Measurements from ENCODE around the gene ABCB6. TPM values are rescaled to one million over a fixed set of nuclear protein-coding genes. Genes with fewer than 3 reads are reported as not detected.

Gene ABCB6
- total and polyA plus RNA-seq, 7 donors = 24.4 to 64.9 (median 42.2) TPM

GRCh38 chr2:219169930-219170654, 48.7 kb downstream of the ABCB6 start, which contains the start of gene SLC23A3:
Gene SLC23A3 (minus strand): TSS chr2:219170029. CDS start chr2:219169984, 45 bp downstream.
- WGBS, 3 donors = 88 to 90% (median 89%) methylated on average over 10 of the region's 10 CpGs
- Histone ChIP-seq H3K27me3 (ENCODE audit: insufficient read depth in 3 of 3, low read length in 2 of 3) (no peaks in the 10 kb centered on the region), H3K36me3 (ENCODE audit: insufficient read depth in 1 of 2, low read depth in 1 of 2) (peaks cover 0 to 31% of the 10 kb centered on the region in 2 donors), H3K4me1 (peaks cover 32% of the 10 kb centered on the region), H3K4me3 (no peak within 1 kb of the TSS), H3K27ac (peak within 1 kb of the TSS; percentile 75), H3K9me3 (no peaks in the 10 kb centered on the region)
- ATAC-seq (no peak), DNase-seq (no peak)
- no peak for TF ChIP-seq CTCF (IDR thresholded peaks at IDR 0.05)
- intact Hi-C loops (cut with DNase I) = loop anchor here (10.0 kb wide), 5 partner anchors 195 to 775 kb away; partner anchors contain the start of genes CHPF (in 1 of the 2), CTDSP1 (in 1 of the 2), DNPEP (in 1 of the 2) and TMEM198 (in 1 of the 2)

GRCh38 chr2:219168932-219169331, 49.8 kb downstream of the ABCB6 start:
- H3K27ac ChIP-seq = no peak overlapping the region
- no peaks in the 10 kb centered on the region for H3K9me3 ChIP-seq
- intact Hi-C loops (cut with DNase I) = loop anchor here in 1 of 2 donors (10.0 kb wide), 2 partner anchors 216 to 366 kb away; partner anchors contain the start of gene DNPEP
- no peak overlapping the region for H3K4me3 ChIP-seq
- no peak for TF ChIP-seq CTCF (IDR thresholded peaks at IDR 0.05)
- ATAC-seq = no peak
- peaks cover 0 to 19% of the 10 kb centered on the region in 2 donors for H3K36me3 ChIP-seq (ENCODE audit: insufficient read depth in 1 of 2, low read depth in 1 of 2)
- H3K4me1 ChIP-seq = peaks cover 20% of the 10 kb centered on the region
- DNase-seq = no peak
- no peaks in the 10 kb centered on the region for H3K27me3 ChIP-seq (ENCODE audit: insufficient read depth in 3 of 3, low read length in 2 of 3)

DNA sequence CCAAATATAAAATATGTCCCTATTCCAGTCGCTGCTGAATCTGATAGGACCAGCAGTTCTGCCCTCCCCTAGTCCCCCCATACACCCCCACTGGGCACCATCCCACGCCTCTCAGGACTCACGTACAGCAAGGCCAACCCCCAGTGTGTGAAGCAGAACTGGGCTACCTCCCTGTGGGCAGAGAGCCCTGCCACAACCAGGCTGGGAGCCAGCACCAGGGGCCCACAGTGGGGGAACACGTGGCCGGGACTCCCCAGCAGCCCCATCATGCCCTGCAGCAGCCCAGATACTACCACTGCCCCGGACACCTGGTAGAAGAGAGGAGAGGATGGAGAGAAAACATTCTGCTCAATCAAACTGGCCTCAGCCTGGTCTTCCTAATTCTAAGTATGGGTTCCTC, 50.2 kb downstream of the ABCB6 start:
- TF ChIP-seq CTCF (IDR thresholded peaks at IDR 0.05) = no peak
- no peak for DNase-seq
- 66 to 67% (median 66%) methylated on average over 5 to 6 of the region's 6 CpGs for WGBS, 3 donors
- peaks cover 0 to 15% of the 10 kb centered on the region in 2 donors for H3K36me3 ChIP-seq (ENCODE audit: insufficient read depth in 1 of 2, low read depth in 1 of 2)
- no peaks in the 10 kb centered on the region for H3K27me3 ChIP-seq (ENCODE audit: insufficient read depth in 3 of 3, low read length in 2 of 3)
- H3K27ac ChIP-seq = no peak overlapping the region
- ATAC-seq = no peak
- intact Hi-C loops (cut with DNase I) = loop anchor here in 1 of 2 donors (10.0 kb wide), 2 partner anchors 216 to 366 kb away; partner anchors contain the start of gene DNPEP
- peaks cover 20% of the 10 kb centered on the region for H3K4me1 ChIP-seq
- no peak overlapping the region for H3K4me3 ChIP-seq
- no peaks in the 10 kb centered on the region for H3K9me3 ChIP-seq

- ATAC-seq (no peak), DNase-seq (no peak)
- 56 to 65% (median 64%) methylated on average over 5 of the region's 5 CpGs for WGBS, 3 donors
- Histone ChIP-seq H3K27ac (no peak overlapping the region), H3K9me3 (no peaks in the 10 kb centered on the region), H3K27me3 (ENCODE audit: insufficient read depth in 3 of 3, low read length in 2 of 3) (no peaks in the 10 kb centered on the region), H3K4me1 (peaks cover 20% of the 10 kb centered on the region), H3K36me3 (ENCODE audit: insufficient read depth in 1 of 2, low read depth in 1 of 2) (peaks cover 0 to 10% of the 10 kb centered on the region in 2 donors), H3K4me3 (no peak overlapping the region)
- TF ChIP-seq CTCF (IDR thresholded peaks at IDR 0.05) = no peak
- intact Hi-C loops (cut with DNase I) = loop anchor here in 1 of 2 donors (10.0 kb wide), 2 partner anchors 217 to 367 kb away; partner anchors contain the start of gene DNPEP
Measured at GRCh38 chr2:219167997-219168396, 50.8 kb downstream of the ABCB6 start.

All from psoas muscle (tissue), 8 donors.